Kidney glomerular epithelial cell (primary cell): ENCODE data around the gene TEAD1.

Experiments
- DNase-seq: peaks from one replicate; lab custom pipeline; 2025; lab: John Stamatoyannopoulos, UW

Gene TEAD1

DNA sequence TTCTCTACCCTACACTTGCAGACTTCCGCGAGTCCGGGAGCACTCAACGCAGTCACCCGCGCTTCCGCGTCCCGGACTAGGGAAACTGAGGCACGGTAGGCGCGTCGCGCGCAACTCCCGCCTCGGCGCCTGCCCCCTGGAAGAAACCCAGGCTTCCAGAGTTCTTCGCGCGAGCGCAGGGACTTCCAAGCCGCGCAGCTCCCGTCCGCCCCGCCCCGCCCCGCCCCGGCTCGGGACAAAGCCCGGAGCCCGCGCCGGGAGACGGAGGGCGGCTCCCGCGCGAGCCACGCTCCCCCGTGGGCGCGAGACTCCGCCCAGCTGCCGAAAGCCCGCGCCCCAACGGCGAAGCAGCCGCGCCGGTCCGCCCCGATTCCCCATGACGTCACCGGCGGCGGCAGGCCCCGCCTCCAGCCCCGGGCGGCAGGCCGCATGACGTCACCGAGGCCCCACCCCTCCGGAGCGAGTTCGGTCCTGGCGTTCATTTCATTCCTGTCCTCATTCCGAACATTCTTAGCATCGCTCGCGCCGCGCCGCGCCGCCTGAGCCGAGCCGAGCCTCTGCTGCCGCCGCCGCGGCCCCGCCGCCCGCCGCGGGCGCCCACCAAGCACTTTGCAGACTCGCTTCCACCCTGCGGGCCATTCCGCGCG is at the start of gene TEAD1:
TEAD1 (plus strand) TSS at position 498 of the 647 bp plus-strand sequence.
- peak; percentile 84 for DNase-seq

- no peak for DNase-seq
Observed at GRCh38 chr11:12624595-12624994, 49.6 kb upstream of the TEAD1 start.

DNA sequence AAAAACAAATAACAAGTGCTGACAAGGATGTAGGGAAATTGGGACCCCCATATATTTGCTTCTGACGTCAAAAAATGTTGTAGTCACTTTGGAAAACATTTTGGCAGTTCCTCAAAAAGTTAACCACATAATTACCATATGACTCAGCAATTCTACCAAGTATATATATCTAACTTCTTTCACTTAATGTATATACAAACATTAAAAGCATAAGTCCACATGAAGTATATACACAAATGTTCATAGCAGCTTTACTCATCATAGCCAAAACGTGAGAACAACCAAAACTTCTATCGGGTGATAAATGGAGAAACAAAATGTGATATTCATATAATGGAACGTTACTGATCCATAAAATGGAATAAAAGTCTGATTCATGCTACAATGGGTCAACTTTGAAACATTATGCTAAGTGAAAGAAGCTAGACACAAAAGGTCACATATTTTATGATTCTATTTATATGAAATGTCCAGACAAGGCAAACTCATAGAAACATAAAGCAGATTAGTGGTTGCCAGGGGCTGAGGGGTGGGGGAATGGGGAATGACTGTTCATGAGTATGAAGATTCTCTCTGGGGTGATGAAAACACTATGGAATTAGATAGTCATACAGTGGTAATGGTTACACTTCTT is 48.7 kb upstream of the TEAD1 start:
- no peak for DNase-seq

GRCh38 chr11:12626616-12627015 is 47.6 kb upstream of the TEAD1 start:
- no peak for DNase-seq

DNA sequence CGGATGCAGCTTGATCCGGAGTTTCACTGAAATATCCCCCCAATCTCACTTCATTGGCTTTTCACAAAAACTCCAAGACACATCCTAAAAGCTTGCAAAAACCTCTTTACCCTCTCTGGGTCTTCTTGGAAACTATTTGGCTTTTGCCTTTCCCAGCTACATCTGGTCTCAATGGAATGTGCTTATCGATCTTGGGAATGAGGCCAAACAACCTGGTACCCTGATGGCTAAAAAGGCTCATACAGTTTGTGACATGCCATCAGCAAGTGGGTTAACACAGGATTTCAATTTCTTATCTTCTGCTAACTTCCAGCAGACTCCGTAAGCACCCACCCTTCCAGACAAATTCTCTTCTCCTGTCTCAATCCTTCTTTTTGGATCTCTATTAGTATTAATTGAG is 45.9 kb upstream of the TEAD1 start:
- DNase-seq, result no peak

GRCh38 chr11:12629601-12630313 is 44.5 kb upstream of the TEAD1 start:
- DNase-seq, result peak; percentile 27

DNA sequence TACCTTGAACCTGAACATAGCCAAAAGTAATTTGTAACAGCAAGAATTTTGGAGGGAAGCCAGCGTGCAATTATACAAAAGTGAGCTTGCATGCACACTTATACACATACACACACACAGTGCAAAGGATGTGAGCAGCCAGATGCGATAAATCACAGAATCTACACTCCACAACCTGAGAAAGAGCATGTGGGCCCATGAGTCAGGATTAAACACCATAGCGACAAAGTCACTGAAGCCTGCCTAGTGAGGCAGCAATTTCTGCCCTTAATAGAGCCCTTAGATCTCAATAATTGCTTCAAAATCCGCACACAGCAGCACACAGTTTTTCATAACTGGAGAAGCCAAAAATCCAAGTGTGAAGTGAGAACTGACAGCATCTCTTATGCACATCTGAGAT is 42.6 kb upstream of the TEAD1 start:
- peak; percentile 5 for DNase-seq

GRCh38 chr11:12634329-12634728 is 39.9 kb upstream of the TEAD1 start:
- DNase-seq, result no peak

DNA sequence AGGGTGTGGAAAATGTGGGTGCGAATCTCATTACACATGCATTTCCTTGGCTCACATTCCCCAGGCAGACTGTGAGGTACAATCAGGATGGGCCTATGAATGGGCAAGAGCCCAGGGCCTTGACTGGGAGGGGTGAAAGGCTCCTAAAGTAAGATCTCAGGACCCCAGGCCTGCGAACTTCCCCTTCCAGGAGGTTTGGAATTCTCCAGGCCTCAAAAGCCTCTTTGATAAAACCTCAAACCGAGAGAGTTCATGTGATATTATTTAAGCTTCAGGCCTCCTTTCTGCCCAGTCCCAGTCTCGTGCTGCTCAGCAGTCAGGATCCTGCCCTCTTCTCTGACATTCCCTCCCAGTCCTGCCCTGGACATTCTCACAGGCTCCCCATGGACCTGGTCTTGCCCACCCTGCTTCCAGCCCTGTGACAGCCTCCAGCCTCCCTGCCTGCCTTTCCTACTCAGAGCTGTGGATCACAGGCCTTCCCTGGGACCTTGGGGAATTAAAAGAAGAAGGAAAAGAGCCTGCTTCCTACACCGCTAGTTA is 37.3 kb upstream of the TEAD1 start:
- no peak for DNase-seq

GRCh38 chr11:12639388-12639787 is 34.8 kb upstream of the TEAD1 start:
- no peak for DNase-seq

GRCh38 chr11:12640355-12640754 is 33.9 kb upstream of the TEAD1 start:
- no peak for DNase-seq

DNA sequence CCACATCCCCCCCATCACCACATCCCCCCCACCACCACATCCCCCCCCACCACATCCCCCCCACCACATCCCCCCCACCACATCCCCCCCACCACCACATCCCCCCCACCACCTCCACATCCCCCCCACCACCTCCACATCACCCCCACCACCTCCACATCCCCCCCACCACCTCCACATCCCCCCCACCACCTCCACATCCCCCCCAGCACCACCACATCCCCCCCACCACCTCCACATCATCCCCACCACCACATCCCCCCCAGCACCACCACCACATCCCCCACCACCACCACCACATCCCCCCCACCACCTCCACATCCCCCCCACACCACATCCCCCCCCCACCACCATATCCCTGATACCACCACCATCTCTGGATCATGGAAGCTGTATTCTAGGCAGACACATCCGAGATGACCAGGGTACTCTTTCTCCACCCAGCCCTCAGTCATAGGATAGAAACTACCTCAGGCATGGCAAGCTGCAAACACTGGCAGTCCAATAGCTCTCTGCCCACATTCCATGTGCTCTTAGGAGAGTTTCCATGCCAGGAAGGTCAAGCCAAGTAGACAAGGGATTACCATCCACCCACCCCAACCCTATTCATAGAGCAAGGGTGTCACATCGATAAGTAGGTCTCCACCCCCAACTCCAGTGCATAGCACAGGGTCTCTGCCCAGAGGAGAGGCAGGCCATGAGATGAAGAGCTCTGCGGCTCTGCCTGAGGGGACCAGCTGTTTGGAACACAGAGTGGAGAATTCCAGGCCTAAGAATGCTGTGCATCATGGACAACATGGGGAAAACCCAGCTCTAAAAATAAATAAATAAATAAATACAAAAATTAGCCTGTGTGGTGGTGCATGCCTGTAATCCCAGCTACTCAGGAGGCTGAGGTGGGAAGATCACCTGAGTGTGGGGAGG is 33.0 kb upstream of the TEAD1 start:
- no peak for DNase-seq

GRCh38 chr11:12642040-12642439 is 32.2 kb upstream of the TEAD1 start:
- DNase-seq, result no peak

DNA sequence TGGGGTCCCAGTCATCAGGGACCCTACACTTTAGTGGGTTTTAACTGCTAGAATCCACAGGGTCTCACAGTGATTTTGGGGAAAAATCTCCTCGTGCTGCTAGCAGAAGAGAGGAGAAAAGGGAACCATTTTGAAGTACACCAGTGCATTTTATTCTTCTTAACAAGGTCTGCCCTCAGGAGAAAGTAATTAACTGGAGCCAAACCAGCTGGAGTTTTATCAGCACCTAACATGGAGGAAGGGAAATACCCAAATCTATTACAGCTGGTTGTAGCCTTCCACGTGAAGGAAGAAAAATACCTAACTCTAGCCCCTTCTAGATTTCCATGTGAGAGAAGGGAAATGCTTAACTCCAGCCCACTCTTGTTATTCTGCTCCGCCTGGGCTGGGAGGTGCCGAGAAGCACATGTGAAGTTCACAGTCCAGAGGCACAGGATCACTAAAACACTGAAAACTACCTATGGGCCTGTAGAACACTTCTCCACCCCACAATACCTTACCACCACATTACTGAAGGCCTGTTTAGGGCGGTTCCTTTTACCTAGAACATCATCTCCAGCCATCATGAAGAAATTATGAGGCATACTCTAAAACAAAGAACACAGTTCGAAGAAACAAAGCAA is 31.3 kb upstream of the TEAD1 start:
- no peak for DNase-seq

DNA sequence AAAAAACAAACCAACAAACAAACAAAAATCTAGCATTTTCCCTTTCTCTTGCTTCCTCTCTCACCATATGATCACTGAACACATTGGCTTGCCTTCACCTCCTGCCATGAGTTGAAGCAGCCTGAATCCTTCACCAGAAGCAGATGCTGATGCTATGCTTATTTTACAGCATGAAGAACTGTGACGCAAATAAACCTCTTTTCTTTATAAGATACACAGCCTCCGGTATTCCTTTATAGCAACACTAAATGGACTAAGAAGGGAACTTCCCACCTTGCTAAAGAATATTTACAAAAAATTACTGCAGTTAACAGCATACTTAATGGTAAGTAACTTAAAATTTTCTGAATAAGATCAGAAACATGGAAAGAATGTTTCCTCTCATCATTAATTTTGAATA is 27.7 kb upstream of the TEAD1 start:
- no peak for DNase-seq

GRCh38 chr11:12653729-12654128 is 20.5 kb upstream of the TEAD1 start:
- no peak for DNase-seq

DNA sequence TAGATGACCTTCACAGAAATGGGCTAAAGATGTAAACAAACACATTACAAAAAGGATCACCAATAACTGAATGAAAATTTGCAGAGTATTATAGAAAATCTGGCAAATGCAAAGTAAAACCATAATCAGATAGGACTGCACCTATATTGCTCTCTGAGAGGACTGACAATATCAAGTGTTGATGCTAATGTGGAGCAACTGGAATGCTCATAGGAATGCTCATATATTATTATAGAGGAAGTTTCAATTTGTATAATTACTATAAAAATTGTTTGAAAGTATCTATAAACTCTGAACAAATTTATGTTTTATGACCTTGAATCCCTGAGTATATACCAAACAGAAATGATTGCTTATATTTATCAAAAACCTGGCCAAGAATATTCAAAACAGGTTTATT is 18.4 kb upstream of the TEAD1 start:
- no peak for DNase-seq

DNA sequence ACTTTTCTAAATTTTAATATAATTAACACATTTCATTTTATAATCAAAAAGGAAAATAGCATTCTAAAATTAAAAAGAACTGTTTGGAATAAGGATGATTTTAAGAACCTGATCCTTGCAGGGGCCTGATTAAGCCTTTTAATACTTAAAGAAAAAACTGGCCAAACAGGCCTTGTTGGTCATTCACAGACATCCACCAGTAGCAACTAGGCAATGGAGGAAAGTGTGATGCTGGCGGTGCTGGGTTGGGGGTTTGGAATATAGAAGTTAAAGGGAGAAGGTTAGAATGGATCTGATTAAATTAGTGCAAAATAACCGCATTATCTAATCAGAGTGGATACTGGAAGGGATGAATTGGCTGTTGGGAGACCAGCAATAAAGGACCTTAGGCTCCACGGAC is 16.9 kb upstream of the TEAD1 start:
- no peak for DNase-seq

- no peak for DNase-seq
Observed at GRCh38 chr11:12657981-12658380, 16.2 kb upstream of the TEAD1 start.

- DNase-seq, result no peak
Observed at GRCh38 chr11:12662101-12662689, 12.0 kb upstream of the TEAD1 start.

- DNase-seq, result no peak
Observed at GRCh38 chr11:12664385-12664784, 9.8 kb upstream of the TEAD1 start.
